Testis (tissue), 2 donors: ENCODE measurements around the gene PROK1.

Experiments
- POLR2A ChIP-seq: fragments of 450-650 bp; IDR thresholded peaks from one replicate; pipeline ENCODE4 v1.6.1; 2017; ENCODE audit warnings: antibody characterized with exemption, mild to moderate bottlenecking, moderate library complexity
- TF ChIP-seq, protein P1 (sequence below), 3 experiments: fragments of 450-650 bp in 2 of 3; fragments of 200-600 bp in 1 of 3; sonication (generic) in 1 of 3; IDR thresholded peaks; one replicate each; pipeline ENCODE4 v1.5.1; 2016 to 2019; ENCODE audit warnings: antibody characterized with exemption in 3 of 3, mild to moderate bottlenecking in 2 of 3, moderate library complexity in 1 of 3

DNA sequence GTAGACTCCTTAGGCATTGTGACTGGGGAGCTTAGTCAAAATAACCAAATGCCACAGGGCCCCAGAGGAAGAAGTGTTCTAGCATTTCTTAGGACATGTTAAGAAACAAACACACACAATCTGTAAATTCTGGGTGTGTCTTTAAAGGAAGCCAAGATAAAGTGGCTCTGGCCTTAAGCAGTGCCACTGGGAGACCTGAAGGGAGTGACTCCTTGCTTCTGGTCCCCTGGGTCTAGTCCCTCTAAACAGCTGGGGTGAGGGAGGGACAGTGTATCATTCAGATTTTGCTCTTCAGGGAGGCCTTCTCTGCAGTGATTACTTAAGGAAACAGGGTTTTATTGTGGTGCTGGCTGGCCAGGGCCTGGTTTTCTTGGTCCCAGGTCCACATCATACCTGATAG lies 9.1 kb upstream of the PROK1 start:
- TF ChIP-seq, protein P1, sequence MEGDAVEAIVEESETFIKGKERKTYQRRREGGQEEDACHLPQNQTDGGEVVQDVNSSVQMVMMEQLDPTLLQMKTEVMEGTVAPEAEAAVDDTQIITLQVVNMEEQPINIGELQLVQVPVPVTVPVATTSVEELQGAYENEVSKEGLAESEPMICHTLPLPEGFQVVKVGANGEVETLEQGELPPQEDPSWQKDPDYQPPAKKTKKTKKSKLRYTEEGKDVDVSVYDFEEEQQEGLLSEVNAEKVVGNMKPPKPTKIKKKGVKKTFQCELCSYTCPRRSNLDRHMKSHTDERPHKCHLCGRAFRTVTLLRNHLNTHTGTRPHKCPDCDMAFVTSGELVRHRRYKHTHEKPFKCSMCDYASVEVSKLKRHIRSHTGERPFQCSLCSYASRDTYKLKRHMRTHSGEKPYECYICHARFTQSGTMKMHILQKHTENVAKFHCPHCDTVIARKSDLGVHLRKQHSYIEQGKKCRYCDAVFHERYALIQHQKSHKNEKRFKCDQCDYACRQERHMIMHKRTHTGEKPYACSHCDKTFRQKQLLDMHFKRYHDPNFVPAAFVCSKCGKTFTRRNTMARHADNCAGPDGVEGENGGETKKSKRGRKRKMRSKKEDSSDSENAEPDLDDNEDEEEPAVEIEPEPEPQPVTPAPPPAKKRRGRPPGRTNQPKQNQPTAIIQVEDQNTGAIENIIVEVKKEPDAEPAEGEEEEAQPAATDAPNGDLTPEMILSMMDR (IDR thresholded peaks at IDR 0.05), result no peak
- no peak for TF ChIP-seq POLR2A
